Psoas muscle (tissue), 8 donors: ENCODE data around the gene ITPR1. TPM values are rescaled to one million over a fixed set of nuclear protein-coding genes. Genes with fewer than 3 reads are reported as not detected.

ENCODE experiments used
- ATAC-seq, 4 donors: fragments of 200-7000 bp; cut with Tn5 transposase; one replicate each; pipeline ENCODE4 v1.9.1; 2020; ENCODE audit warnings: moderate library complexity in 3 of 4, mild to moderate bottlenecking in 2 of 4
- DNase-seq, 2 donors: peaks; one replicate each; pipeline ENCODE4 v3.0.0-alpha.2; 2020
- H3K27ac ChIP-seq: fragments of 200-600 bp; one replicate; pipeline ENCODE4 v1.8.0; 2022
- H3K27me3 ChIP-seq, 3 donors: fragments of 200-600 bp in 1 of 3; one replicate each; pipeline versions ENCODE4 v1.6.1 to v1.8.0; 2013 to 2022; ENCODE audit warnings: low read length in 2 of 3, mild to moderate bottlenecking in 2 of 3, moderate library complexity in 1 of 3; ENCODE audit not compliant: insufficient read depth in 3 of 3
- H3K36me3 ChIP-seq, 2 donors: fragments of 200-600 bp in 1 of 2; one replicate each; pipeline versions ENCODE4 v1.6.1 to v1.8.0; 2013 to 2022; ENCODE audit warnings: low read depth in 1 of 2, mild to moderate bottlenecking in 1 of 2, moderate library complexity in 1 of 2; ENCODE audit not compliant: insufficient read depth in 1 of 2
- H3K4me1 ChIP-seq: fragments of 200-600 bp; one replicate; pipeline ENCODE4 v1.8.0; 2022
- H3K4me3 ChIP-seq: fragments of 200-600 bp; one replicate; pipeline ENCODE4 v1.8.0; 2022; ENCODE audit warnings: mild to moderate bottlenecking
- H3K9me3 ChIP-seq: fragments of 200-600 bp; one replicate; pipeline ENCODE4 v1.8.0; 2022
- WGBS, 3 donors: extraction: QIAGEN DNeasy Blood & Tissue Kit; methylation state at CpG; one replicate each; pipeline versions ENCODE4 v1.1.6 to v1.1.7; 2013; 5-methylcytosine and 5-hydroxymethylcytosine counted together
- intact Hi-C, 2 donors: fragments of 100-400 bp; cut with DNase I; formaldehyde crosslinking; loops; one replicate each; pipeline versions ENCODE4 v1.11.0 to v1.14.2; 2022
- polyA plus RNA-seq, 3 donors: library from polyadenylated mRNA; stranded (reverse); fragments of 200-250 nt; gene quantifications; one replicate each; pipeline ENCODE4 v1.2.3, GENCODE V29; 2013
- total RNA-seq, 4 donors: library from RNA; stranded (reverse); fragmentation: NEBNext Ultra II Directional in 2 of 4; extraction: Animal tissue kit (Norgen Biotek cat#: 25700) in 2 of 4; gene quantifications; one replicate each; pipeline versions ENCODE4 v1.2.1 to v1.2.4, GENCODE V29; 2021 to 2023
- TF ChIP-seq, protein P1 (sequence below): fragments of 200-600 bp; IDR thresholded peaks from one replicate; pipeline ENCODE4 v1.8.0; 2022; ENCODE audit warnings: antibody characterized with exemption
- donor health status: healthy with polysubstance abuse.
- donor health status: DM: no; HTN: no; CAD: no; lungs with moderate emphysema.
- donor health status: Bipolar disorder and iron deficiency.
- donor health status: healthy.
- donor health status: DM: yes; HTN: yes; CAD: no.
- donor health status: DM: no; HTN: no; CAD: no.
- donor health status: DM: no; HTN: no; CAD: no.
- donor health status: DM: yes; HTN: yes; CAD: no.

Gene ITPR1
- total and polyA plus RNA-seq, 7 donors: 4.4 to 9.2 (median 8.8) TPM

DNA sequence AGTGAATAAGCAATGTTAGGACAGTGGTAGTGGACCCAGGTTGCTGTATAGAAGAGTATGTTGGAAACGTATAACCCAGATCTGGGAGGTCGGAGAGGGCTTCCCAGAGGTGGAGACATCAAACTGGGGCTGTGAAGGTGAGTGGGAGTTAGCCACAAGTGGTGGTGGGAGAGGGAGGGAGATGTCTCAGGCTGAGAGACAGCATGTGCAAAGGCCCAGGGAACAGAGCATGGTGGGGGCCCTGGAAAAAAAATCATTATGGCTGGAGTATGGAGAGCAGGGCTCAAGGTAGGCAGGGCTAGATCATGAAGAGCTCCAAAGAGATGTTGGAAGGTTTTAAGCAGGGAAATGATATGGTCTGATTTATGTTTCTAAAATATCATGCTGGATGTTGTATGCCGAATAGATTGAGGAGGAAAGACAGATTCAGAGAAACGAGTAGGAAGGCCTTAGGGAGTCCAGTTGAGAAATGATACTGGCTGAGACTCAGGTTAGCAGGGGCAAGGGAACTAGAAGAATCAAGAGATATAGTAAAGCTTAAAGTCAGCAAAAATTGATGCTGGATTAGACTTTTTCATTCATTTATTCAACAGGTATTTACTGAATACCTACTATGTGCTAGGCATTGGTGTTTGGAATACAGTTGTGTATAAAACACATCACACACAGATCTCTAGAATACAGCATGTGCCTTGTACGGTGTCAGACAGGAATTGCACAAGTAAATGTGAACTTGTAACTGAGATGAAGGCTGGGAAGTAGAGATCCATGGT lies 17.0 kb downstream of the ITPR1 start:
- 76 to 84% (median 79%) methylated on average over 5 of the region's 5 CpGs for WGBS, 3 donors
- no peaks in the 10 kb centered on the region for H3K4me1 ChIP-seq
- no peaks in the 10 kb centered on the region for H3K36me3 ChIP-seq
- TF ChIP-seq, protein P1, sequence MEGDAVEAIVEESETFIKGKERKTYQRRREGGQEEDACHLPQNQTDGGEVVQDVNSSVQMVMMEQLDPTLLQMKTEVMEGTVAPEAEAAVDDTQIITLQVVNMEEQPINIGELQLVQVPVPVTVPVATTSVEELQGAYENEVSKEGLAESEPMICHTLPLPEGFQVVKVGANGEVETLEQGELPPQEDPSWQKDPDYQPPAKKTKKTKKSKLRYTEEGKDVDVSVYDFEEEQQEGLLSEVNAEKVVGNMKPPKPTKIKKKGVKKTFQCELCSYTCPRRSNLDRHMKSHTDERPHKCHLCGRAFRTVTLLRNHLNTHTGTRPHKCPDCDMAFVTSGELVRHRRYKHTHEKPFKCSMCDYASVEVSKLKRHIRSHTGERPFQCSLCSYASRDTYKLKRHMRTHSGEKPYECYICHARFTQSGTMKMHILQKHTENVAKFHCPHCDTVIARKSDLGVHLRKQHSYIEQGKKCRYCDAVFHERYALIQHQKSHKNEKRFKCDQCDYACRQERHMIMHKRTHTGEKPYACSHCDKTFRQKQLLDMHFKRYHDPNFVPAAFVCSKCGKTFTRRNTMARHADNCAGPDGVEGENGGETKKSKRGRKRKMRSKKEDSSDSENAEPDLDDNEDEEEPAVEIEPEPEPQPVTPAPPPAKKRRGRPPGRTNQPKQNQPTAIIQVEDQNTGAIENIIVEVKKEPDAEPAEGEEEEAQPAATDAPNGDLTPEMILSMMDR: no peak
- intact Hi-C loops: no loop called here
- H3K4me3 ChIP-seq: no peak overlapping the region
- H3K27ac ChIP-seq: no peak overlapping the region
- H3K9me3 ChIP-seq: no peaks in the 10 kb centered on the region
- ATAC-seq: no peak
- no peaks in the 10 kb centered on the region for H3K27me3 ChIP-seq
- no peak for DNase-seq

DNA sequence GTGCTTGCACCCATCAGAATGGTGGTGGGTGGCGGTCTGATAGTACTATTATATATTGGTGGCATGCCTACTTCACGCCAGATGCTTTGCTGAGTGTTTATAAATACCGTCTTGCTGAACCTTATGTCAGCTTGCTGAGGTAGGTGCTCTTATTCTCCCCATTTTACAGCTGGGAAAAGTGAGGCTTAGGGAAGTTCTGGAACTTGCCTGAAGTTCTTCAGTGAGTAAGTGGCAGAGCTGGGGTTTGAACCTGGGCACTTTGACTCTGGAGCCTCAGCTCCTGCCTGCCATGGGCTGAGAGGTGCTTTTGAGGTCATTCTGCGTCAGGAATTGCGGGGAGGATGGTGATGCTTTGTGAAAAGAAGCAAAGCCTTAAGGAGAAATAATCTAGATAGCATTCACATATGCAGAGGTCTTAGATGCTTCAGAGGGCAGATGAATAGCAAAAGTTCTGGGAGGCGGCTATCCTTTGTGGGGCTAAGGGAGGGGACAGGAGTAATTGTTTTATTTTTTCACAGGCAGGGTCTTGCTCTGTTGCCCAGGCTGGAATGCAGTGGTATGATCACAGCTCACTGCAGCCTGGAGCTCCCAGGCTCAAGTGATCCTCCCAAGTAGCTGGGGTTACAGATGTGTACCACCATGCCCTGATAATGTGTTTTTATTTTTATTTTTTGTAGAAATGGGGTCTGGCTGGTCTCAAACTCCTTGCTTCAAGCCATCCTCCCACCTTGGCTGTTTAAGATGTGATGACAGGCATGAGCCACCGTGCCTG lies 18.5 kb downstream of the ITPR1 start:
- no peaks in the 10 kb centered on the region for H3K9me3 ChIP-seq
- H3K27ac ChIP-seq: no peak overlapping the region
- 77 to 81% (median 80%) methylated on average over 7 of the region's 7 CpGs for WGBS, 3 donors
- intact Hi-C loops: no loop called here
- H3K36me3 ChIP-seq: no peaks in the 10 kb centered on the region
- TF ChIP-seq, protein P1: no peak
- H3K27me3 ChIP-seq: no peaks in the 10 kb centered on the region
- DNase-seq (no peak), ATAC-seq (no peak)
- H3K4me3 ChIP-seq: no peak overlapping the region
- H3K4me1 ChIP-seq: no peaks in the 10 kb centered on the region

- Histone ChIP-seq H3K4me1 (no peaks in the 10 kb centered on the region), H3K27ac (no peak overlapping the region), H3K36me3 (no peaks in the 10 kb centered on the region), H3K27me3 (no peaks in the 10 kb centered on the region), H3K4me3 (no peak overlapping the region), H3K9me3 (no peaks in the 10 kb centered on the region)
- DNase-seq: no peak
- TF ChIP-seq, protein P1: no peak
- ATAC-seq: no peak
- WGBS, 3 donors: 41 to 56% (median 49%) methylated on average over 14 to 15 of the region's 15 CpGs
- intact Hi-C loops: no loop called here
These were observed 19.9 kb downstream of the ITPR1 start for GRCh38 chr3:4512895-4513616.

GRCh38 chr3:4514321-4514720 lies 21.2 kb downstream of the ITPR1 start:
- TF ChIP-seq, protein P1: no peak
- no peak for DNase-seq
- WGBS, 3 donors: 84 to 94% (median 94%) methylated on average over 5 of the region's 5 CpGs
- no peaks in the 10 kb centered on the region for H3K27me3 ChIP-seq
- intact Hi-C loops: no loop called here
- no peak overlapping the region for H3K27ac ChIP-seq
- H3K4me3 ChIP-seq: no peak overlapping the region
- no peaks in the 10 kb centered on the region for H3K4me1 ChIP-seq
- no peak for ATAC-seq
- H3K9me3 ChIP-seq: no peaks in the 10 kb centered on the region
- no peaks in the 10 kb centered on the region for H3K36me3 ChIP-seq
